PFSK-1 (cell line): ENCODE measurements around the gene HAUS6.

ENCODE experiments used
- FOXP2 ChIP-seq: optimal IDR thresholded peaks from 2 replicates; pipeline ENCODE3; 2011; ENCODE audit warnings: borderline replicate concordance, control low read depth, inconsistent platforms; ENCODE audit not compliant: insufficient read depth; ENCODE audit errors: extremely low read length, extremely low read depth
- POLR2AphosphoS5 ChIP-seq: IDR thresholded peaks from 2 replicates; pipeline ENCODE4 v1.6.1; 2012; ENCODE audit warnings: low read depth, mild to moderate bottlenecking, control low read depth, low read length, moderate library complexity
- REST ChIP-seq, 2 experiments: IDR thresholded peaks; 2 replicates each; pipeline versions ENCODE4 v1.6.1 to v1.8.0; 2011 to 2012; ENCODE audit warnings: low read depth in 2 of 2, low read length in 2 of 2, control low read depth in 1 of 2, inconsistent platforms in 1 of 2, mild to moderate bottlenecking in 1 of 2, moderate library complexity in 1 of 2; ENCODE audit not compliant: insufficient read depth in 1 of 2
- SIN3A ChIP-seq: IDR thresholded peaks from 2 replicates; pipeline ENCODE4 v1.6.1; 2012; ENCODE audit warnings: mild to moderate bottlenecking, low read length, moderate library complexity, borderline replicate concordance; ENCODE audit not compliant: insufficient read depth
- TAF1 ChIP-seq: IDR thresholded peaks from 2 replicates; pipeline ENCODE4 v1.6.1; 2012; ENCODE audit warnings: low read length, control low read depth, borderline replicate concordance; ENCODE audit not compliant: insufficient read depth

Gene HAUS6

GRCh38 chr9:19146441-19147024 is 43.8 kb upstream of the HAUS6 start:
- no peak for TF ChIP-seq POLR2AphosphoS5
- no peak for TF ChIP-seq SIN3A
- no peak for TF ChIP-seq TAF1
- no peak for TF ChIP-seq REST (IDR thresholded peaks at IDR 0.05; ENCODE audit: insufficient read depth in 1 of 2, low read depth in 2 of 2, low read length in 2 of 2)
- no peak for TF ChIP-seq FOXP2

- TF ChIP-seq REST (IDR thresholded peaks at IDR 0.05; ENCODE audit: insufficient read depth in 1 of 2, low read depth in 2 of 2, low read length in 2 of 2) = no peak
- no peak for TF ChIP-seq POLR2AphosphoS5
Measured at GRCh38 chr9:19145881-19146280, 43.2 kb upstream of the HAUS6 start.

GRCh38 chr9:19140259-19140658 is 37.6 kb upstream of the HAUS6 start:
- TF ChIP-seq POLR2AphosphoS5 = no peak
- no peak for TF ChIP-seq TAF1
- no peak for TF ChIP-seq FOXP2
- no peak for TF ChIP-seq SIN3A
- no peak for TF ChIP-seq REST (IDR thresholded peaks at IDR 0.05; ENCODE audit: insufficient read depth in 1 of 2, low read depth in 2 of 2, low read length in 2 of 2)

GRCh38 chr9:19138084-19138483 is 35.4 kb upstream of the HAUS6 start:
- TF ChIP-seq TAF1 (no peak), FOXP2 (no peak)

- TF ChIP-seq SIN3A = no peak
- no peak for TF ChIP-seq FOXP2
- TF ChIP-seq POLR2AphosphoS5 = no peak
- no peak for TF ChIP-seq TAF1
- no peak for TF ChIP-seq REST (IDR thresholded peaks at IDR 0.05; ENCODE audit: insufficient read depth in 1 of 2, low read depth in 2 of 2, low read length in 2 of 2)
Measured at GRCh38 chr9:19137282-19137681, 34.6 kb upstream of the HAUS6 start.
